Left ventricle myocardium inferior (tissue), 1 donor: ENCODE measurements around the gene REEP1. TPM values are rescaled to one million over a fixed set of nuclear protein-coding genes. Genes with fewer than 3 reads are reported as not detected.

Source experiments
- microRNA-seq: library from miRNA; unstranded; fragments of <30 nt; microRNA quantifications from one replicate; pipeline ENCODE4 v1.2.0, GENCODE V29; 2020
- total RNA-seq: library from RNA; stranded (reverse); fragmentation: NEBNext Ultra II Directional; extraction: Animal tissue kit (Norgen Biotek cat#: 25700); gene quantifications from one replicate; pipeline ENCODE4 v1.2.1, GENCODE V29; 2021
- donor health status: DM: no; HTN: yes; CAD: no; lungs with severe emphysema.

REEP1 gene
- total RNA-seq, 1 donor from 2014 or later = 30.2 TPM

Small RNAs within 50 kb of the gene (microRNA-seq; reads per million reads assigned to microRNA genes)
- gene MIR4779 = not detected

Other genes with a start within 250 kb of the REEP1 start
- gene POLR1A, start 231.7 kb downstream of the REEP1 start, total RNA-seq = 16.3 TPM
- 158 TPM for gene PTCD3, start 231.4 kb downstream of the REEP1 start, total RNA-seq
- gene IMMT, start 142.2 kb downstream of the REEP1 start, total RNA-seq = 288 TPM
- gene MRPL35, start 138.2 kb downstream of the REEP1 start, total RNA-seq = 111 TPM
- 36.2 TPM for gene KDM3A, start 103.7 kb upstream of the REEP1 start, total RNA-seq
- gene CHMP3, start 225.8 kb upstream of the REEP1 start, total RNA-seq = 149 TPM